Choroid plexus epithelial cell (primary cell): ENCODE measurements around the gene TMEM127.
"Not testable (repeated sequence)": the region's sequence is repeated elsewhere in the genome, so short reads cannot be mapped to it uniquely, and the experiment has no call there.

Experiments
- DNase-seq: peaks from one replicate; pipeline ENCODE4 v3.0.0-alpha.2; 2010; ENCODE audit warnings: low read depth
- H3K4me3 ChIP-seq: 2 replicates; pipeline ENCODE4 v1.5.1; 2011; ENCODE audit warnings: low read depth, mild to moderate bottlenecking, control low read depth, low read length, moderate library complexity
- TF ChIP-seq, protein P1 (sequence below): conservative IDR thresholded peaks from 2 replicates; pipeline ENCODE4 v1.5.1; 2011; ENCODE audit warnings: low read depth, mild to moderate bottlenecking, control low read depth, inconsistent platforms, low read length, moderate library complexity

Gene TMEM127

GRCh38 chr2:96231316-96231715, 34.5 kb downstream of the TMEM127 start:
- no peak for DNase-seq
- TF ChIP-seq, protein P1, sequence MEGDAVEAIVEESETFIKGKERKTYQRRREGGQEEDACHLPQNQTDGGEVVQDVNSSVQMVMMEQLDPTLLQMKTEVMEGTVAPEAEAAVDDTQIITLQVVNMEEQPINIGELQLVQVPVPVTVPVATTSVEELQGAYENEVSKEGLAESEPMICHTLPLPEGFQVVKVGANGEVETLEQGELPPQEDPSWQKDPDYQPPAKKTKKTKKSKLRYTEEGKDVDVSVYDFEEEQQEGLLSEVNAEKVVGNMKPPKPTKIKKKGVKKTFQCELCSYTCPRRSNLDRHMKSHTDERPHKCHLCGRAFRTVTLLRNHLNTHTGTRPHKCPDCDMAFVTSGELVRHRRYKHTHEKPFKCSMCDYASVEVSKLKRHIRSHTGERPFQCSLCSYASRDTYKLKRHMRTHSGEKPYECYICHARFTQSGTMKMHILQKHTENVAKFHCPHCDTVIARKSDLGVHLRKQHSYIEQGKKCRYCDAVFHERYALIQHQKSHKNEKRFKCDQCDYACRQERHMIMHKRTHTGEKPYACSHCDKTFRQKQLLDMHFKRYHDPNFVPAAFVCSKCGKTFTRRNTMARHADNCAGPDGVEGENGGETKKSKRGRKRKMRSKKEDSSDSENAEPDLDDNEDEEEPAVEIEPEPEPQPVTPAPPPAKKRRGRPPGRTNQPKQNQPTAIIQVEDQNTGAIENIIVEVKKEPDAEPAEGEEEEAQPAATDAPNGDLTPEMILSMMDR = no peak
- H3K4me3 ChIP-seq = no peak overlapping the region

GRCh38 chr2:96225016-96225533, 40.7 kb downstream of the TMEM127 start:
- H3K4me3 ChIP-seq = no peak overlapping the region
- TF ChIP-seq, protein P1 = no peak
- no peak for DNase-seq

GRCh38 chr2:96221106-96221505, 44.7 kb downstream of the TMEM127 start:
- not testable (repeated sequence) for H3K4me3 ChIP-seq, DNase-seq

DNA sequence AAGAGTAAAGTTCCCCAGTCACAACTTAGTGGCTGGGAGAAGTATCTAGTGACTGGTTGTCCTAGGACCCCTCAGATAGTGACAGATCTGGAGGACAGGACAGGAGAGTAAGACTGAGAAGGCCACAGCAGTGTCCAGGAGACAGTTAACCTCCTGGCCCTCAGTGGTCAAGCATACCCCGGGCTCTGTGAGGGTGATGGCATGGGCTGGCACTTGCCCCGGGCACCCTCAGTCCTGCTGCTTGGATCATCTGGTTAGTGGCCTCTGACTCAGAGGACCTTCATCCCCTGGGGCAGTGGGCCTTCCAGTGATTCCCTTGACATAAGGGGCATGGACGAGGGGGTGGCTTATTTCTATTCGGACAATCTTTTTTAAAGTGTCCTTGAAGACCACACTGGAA, 45.8 kb downstream of the TMEM127 start:
- DNase-seq = not testable (repeated sequence)

DNA sequence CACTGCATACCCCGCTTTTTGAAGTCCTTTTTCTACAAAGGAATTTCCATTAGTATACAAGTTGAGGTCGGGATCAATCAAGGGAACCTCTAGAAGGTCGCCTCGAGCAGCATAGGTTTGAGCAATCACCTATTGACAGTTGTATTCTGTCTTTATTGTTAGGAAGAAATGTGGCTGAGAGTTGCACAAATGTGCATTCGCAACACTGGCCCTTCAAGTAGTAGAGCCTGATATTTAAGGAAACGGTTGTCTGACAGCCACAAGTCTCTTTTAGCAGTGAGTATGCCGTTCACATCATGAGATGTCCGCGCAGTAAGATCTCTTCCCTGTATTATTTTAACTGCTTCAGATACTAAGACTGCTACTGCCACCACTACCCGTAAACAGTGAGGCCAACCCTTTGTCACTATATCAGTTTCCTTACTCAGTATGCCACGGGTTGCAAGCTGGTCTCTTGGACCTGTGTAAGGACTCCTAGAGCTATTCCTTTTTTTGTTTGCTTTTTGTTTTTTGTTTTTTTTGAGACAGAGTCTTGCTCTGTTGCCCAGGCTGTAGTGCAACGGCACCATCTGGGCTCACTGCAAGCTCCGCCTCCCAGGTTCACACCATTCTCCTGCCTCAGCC, 47.2 kb downstream of the TMEM127 start:
- TF ChIP-seq, protein P1 = no peak
- no peak for DNase-seq
- no peak overlapping the region for H3K4me3 ChIP-seq

More for the DNA sequence above, 45.8 kb downstream of the TMEM127 start:
- not testable (repeated sequence) for H3K4me3 ChIP-seq

DNA sequence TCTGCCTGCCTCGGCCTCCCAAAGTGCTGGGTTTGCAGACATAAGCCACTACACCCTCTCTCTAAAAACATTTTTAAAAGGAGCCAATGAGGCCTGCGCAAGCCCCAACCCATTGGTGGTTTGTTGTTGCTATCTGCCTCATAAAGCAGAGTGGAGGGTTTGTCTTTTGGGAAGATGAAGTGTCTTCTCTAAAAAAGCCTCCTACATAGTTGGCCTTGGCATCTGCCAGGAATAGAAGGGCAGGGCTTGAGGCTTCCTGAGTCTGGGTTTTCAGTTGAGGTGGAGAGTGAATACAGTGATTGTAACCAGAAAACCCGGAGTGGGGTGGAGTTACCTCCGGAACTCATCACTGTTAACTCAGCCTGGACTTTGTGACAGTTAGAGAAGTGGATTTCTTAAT, 51.2 kb downstream of the TMEM127 start:
- no peak for DNase-seq
- no peak overlapping the region for H3K4me3 ChIP-seq
- TF ChIP-seq, protein P1 = no peak

DNA sequence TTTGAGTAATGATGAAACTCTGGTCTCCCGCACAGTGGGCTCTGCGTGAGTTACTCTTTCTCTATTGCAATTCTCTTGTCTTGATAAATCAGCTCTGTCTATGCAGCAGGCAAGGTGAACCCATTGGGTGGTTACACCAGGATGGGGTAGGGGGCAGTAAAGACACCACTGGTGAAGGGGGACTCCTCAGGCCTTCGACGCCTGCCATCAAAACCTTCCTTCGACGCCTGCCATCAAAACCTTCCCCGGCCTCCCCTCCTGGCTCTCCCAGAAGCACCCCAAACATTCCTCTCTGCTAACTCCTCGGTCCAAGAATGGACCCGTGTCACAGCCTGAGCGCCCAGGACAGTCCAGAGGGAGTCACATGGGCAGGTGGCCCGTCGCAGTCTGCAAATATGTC, 52.4 kb downstream of the TMEM127 start:
- H3K4me3 ChIP-seq = no peak overlapping the region
- DNase-seq = no peak
- TF ChIP-seq, protein P1 = no peak

DNA sequence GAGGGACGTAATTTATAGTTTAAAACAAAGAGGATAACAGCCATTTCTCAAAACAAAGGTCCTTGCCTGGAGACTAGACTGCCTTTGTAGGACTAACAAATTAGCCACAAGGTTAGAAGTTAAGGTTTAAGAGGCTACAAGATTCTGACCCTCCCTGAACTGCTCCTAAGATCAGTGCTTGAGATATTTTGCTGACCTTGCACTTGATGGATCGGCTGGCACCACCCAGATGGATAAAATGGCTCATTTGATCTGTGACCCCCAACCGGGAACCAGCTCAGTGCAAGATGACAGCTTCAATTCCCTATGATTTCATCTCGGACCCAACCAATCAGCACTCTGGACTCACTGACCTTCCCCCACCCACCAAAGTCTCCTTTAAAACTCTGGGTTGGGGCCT, 53.5 kb downstream of the TMEM127 start:
- TF ChIP-seq, protein P1 = no peak
- no peak for DNase-seq

More for the DNA sequence above, 53.5 kb downstream of the TMEM127 start:
- no peak overlapping the region for H3K4me3 ChIP-seq
